HG03064 (cell line): ENCODE results near the gene KREMEN1.
"Not testable (repeated sequence)": the region's sequence is repeated elsewhere in the genome, so short reads cannot be mapped to it uniquely, and the experiment has no call there.

Source experiments
- ATAC-seq: cut with Tn5 transposase; IDR thresholded peaks from one replicate; pipeline ENCODE4 v1.9.1; 2021; ENCODE audit warnings: low read depth; ENCODE audit not compliant: unreplicated experiment

Gene KREMEN1, protein sequence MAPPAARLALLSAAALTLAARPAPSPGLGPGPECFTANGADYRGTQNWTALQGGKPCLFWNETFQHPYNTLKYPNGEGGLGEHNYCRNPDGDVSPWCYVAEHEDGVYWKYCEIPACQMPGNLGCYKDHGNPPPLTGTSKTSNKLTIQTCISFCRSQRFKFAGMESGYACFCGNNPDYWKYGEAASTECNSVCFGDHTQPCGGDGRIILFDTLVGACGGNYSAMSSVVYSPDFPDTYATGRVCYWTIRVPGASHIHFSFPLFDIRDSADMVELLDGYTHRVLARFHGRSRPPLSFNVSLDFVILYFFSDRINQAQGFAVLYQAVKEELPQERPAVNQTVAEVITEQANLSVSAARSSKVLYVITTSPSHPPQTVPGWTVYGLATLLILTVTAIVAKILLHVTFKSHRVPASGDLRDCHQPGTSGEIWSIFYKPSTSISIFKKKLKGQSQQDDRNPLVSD

DNA sequence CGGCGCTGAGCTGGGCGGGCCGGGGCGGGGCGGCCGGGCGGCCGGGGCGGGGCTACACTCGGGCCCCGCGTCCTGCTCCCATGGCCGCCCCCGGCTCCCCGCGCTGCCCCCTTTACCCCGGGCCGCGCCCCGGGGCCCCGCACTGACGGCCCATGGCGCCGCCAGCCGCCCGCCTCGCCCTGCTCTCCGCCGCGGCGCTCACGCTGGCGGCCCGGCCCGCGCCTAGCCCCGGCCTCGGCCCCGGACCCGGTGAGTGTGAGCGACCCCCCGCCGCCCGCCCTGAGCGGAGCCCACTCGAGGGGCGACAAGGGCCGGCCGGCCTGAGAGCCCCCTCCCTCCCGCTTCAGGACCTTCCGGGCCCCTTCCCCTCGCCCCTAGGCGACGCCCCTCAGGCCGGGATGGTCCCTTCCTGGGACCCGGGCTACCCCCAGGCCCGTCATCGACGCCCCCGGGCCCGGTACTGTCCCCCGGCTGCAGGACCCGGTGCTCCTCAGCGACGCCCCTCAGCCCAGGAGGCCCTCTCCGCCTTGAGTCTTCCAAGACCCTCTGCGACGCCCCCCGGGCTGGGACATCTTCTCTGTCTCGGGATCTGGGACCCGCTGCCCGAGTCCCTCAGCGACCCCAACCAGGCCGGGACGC is at the start of gene KREMEN1:
Gene KREMEN1, plus strand, starts transcription at position 57 of the 639 bp plus-strand sequence. Its CDS starts 96 bp downstream, at position 153.
- no peak for ATAC-seq

DNA sequence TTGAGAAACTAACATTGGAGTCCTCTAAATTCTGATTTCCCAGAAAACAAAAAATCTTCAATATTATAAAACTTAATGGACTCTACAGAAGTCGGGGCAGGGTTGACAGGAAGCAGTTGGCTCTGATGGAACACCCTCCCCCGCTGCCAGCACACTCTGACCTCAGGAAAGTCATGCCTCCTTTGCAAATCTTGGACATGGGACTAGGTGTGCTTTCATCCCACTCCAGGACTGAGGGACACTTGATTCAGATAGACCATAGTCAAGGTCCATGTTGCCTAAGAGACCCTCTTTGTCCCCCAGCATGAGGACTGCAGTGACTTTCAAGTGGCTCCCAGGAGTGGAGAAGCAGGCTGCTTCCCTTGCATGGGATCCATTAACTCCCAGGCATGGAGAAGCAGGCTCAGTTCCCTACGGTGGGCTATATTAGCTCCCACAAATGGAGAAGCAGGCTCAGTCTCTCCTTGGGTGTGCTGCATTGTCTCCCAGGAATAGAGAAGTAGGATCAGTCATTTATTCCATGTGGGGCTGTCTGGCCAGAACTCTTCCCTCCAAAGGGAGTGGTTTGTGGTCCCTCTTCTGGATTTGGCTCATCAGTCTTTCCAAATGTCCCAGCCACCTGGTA is 49.6 kb upstream of the KREMEN1 start:
- no peak for ATAC-seq

DNA sequence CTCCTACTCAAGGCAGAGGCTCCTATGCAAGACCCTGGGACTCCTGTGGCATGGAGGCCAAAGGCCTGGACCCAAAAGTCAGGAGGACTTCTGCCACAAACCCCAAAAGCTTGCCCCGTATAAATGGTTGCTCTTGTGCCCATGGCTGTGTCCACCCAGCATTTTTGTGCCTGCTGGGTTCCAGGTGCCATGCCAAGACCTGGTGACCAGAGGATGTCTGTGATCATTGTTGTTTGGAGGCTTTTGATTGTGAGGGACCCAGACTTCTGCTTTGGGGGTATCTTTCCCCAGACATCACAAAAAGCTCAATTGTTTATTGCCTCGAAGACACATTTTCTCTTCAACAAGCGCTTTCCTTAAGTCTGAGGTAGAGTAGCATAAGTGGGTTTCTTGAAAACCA is 46.3 kb upstream of the KREMEN1 start:
- ATAC-seq = no peak

DNA sequence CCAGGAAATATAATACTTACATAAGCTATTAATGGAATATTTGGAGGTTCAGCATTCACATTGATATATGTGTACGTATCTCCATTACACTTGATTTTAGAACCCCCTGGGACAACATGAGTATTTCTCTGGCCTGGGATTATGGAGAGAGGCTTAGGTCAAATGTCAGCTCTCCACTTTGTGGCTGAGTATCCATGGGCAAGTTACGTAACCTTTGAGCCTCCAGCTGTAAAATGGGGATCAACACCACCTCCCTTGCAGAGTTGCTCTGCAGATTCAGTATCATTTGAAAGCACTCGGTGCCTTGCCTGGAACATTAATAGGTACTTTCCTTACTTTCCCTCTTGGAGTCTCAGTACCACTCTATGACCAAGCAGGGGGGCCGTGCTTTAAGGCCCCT is 44.4 kb upstream of the KREMEN1 start:
- no peak for ATAC-seq

DNA sequence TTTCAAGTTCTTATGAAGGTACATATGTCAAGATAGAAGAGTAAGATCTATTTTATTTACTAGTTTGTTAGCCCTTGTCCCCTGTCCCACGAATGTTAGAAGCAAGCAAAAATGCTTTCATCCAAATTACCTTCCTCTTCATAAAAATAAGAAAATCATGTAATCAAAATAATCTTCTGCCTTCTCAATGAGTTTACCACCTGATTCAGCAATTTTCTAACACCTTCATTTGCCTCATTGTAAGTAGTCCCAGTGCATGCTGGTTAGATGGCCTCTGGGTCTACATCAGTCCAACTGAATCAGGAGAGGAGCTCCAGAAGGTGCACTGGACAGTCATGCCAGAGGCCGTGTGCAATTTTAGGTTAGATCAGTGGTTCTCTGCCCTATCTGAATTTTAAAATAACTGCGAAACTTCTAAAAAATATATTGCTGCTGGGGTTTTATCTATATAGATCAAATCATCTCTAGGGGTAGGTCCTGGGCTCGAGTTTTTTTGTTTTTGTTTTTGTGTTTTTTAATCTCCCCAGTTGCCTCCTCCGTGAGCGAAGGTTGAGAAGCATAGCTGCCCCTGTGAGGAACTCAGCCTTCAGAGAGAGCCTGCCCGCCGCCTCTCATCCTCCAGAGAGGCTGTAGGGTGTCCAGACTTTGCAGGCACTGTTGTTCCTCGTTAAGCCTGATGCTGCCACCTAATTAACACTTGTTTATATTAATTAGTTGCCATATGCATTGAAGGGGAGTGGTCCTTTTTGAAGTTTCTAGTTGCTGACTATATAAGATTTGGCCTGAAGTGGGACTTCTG is 43.4 kb upstream of the KREMEN1 start:
- ATAC-seq = no peak

DNA sequence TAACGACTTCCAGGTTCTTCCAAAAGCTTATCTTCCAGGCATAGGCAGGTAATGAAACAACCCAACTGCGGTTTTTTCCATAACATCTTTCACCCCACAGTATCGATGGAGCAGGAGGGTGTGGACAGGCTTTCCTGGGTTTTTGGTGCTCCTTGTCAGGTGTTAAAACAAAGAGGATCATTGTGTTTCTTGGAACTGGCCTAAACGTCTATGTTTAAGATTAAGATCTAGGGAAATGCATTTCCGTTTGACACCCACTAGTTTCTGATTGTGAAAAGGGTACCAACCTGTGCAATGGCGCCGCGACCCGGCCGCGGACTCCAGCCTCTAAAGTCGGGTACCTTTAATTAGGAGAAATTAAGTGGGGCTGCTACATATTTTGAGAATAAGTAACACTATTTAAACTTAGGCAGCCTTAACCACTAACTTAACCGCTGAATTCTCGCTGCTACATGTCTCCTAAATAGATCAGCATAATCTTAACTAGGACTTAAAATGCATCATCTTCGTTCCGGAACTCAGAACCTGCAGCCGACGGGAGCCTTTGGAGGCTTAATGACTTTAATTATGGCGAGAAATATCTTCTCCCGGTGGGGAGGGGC is 42.7 kb upstream of the KREMEN1 start:
- no peak for ATAC-seq

DNA sequence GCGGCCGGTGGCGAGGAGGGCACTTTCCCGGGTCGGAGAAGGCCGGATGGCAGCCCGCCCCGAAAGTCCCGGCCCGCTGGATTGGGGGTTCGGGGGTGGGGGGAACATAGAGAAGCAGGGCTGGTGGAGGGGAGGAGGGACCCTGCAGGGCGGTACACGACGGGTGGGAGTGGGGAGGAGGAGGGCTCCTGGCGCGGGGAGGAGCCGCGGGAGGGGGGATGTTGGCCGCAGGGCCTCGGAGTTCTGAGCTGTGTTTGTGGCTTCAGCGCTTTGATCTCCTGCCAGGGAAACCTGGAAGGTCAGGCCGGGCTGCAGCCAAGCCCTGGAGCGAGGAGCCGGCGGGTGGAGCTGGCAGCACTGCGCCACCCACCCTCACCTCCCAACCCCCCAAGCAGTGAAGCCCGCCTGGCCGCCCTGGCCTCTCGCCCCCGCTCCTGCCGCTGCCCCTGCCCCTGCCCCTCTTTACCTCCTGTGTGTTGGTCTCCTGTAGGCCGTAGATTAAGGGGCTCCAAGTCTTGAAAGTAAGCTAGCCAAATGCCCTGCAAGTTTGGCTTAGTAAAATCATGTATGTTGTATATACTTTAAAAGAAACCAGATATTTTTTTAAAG is 42.1 kb upstream of the KREMEN1 start:
- ATAC-seq = no peak

DNA sequence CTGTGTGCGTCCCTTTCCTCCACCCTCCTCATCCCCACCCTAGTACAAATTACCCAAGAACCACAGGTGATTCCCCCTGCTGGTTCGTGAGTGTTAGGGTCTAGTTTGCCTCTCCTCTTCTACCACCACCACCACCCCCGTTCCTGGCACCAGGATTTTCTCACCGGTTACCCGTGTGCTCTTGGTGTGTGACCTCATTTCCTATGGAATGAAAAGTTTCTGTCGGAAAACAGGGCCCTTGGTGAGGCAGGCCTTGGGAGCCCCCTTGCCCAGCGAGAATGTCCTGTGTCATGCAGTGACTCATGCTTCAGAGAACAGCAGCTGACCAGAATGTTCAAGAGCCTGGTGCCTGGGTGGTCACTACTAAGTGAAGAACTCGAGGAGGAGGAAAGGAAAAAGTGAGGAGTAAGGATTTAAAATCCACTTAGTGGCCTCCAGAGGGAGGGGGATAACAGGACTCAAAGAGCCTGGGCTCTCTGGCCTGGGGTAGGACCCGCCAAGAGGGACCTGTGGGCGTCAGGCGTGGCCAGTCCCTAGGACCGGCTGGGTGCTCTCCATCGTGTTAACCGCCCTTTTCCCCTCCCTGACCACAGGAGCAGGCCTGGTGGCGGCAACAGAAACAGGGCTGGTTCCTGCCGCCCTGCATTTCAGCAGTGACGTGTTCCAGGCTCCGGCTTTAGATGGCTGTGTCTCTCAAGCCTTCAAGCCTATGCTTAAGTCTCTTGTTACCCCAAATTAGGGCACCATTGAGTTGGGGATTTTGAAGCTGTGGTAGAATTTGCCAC is 41.4 kb upstream of the KREMEN1 start:
- no peak for ATAC-seq

DNA sequence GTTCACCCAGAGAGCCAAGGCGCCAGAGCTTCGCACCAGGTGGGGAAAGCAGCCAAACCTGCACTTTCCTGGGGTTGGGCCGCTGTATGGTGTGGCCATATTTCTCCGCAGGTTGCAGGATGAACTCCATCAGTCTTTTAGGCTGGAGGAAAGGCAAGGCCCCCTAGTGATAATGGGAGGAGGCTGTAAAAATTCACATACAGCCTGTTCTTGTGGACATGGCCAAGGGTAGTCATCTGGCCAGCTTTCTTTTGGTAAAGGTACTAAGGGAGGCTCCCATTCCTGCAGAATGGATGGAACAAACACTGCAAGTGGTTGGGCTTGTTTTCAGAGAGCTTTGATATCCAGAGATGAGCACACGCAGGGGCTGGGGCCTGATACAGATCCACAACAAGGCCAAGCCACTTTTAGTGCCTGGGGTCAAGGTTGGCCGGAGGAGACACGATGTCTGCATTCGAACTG is 40.8 kb upstream of the KREMEN1 start:
- no peak for ATAC-seq

DNA sequence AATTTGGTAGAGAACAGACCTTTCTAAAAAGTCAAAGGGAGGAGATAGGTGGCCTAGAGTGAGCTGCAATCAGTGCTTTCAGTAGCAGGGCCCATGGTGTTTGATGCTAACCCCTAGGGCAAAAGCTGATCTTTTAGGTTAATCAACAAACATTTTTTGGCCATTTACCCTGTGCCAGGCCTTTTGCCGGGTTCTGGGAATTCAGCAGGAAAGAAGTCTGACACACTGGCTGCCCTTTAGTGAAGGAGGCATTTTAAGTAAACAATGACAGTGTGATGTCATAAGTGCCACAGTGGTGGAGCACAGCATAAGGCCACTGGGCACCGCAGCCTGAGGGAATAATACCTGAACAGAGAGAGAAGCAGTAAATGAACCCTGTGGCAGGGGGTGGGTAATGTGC is 40.3 kb upstream of the KREMEN1 start:
- ATAC-seq = no peak

DNA sequence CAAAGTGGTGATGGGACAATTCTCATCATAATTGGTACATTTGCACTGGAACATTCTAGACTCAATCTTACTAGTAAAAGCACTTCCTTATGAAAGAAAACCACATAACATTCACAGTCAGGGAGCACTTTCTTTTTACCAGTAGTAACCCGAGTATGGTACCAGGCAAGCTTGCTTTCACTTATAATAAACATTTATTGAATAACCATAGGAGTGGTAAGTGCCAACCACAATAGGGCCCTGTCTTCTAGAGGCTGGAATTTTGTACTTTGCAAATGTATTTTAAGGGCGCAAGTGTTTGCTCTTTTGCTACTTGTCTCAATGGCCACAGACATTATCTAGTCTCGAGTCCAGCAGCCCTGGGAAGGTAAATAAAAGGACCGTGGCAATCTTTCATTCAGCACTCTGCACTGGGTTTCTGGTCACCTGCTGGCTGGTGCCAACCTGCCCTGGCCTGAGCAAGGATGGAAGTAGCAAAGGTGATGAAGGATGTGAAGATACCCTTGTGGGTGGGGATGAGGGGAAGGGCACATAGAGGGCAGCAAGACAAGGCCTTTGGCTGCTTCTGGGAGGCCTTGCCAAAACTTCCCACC is 35.4 kb upstream of the KREMEN1 start:
- no peak for ATAC-seq

DNA sequence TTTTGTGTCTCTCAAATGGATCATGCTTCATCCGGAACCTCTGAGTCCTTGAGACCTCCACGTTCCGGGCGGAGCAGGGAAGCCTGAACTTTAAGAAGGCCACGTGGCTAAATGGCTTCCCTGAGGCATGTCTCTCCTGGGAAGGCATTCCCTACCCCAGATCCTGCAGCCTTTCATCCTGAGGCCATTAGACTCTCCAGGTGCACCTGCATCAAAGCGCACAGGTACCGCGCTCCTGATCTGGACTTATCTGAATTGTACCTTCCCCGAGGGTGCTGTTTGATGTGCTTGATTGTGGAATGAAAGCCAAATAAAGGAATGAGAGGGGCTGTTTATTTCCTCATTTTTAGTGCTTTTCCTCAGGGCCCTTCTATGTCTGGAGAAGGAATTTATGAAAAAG is 33.7 kb upstream of the KREMEN1 start:
- ATAC-seq = no peak

DNA sequence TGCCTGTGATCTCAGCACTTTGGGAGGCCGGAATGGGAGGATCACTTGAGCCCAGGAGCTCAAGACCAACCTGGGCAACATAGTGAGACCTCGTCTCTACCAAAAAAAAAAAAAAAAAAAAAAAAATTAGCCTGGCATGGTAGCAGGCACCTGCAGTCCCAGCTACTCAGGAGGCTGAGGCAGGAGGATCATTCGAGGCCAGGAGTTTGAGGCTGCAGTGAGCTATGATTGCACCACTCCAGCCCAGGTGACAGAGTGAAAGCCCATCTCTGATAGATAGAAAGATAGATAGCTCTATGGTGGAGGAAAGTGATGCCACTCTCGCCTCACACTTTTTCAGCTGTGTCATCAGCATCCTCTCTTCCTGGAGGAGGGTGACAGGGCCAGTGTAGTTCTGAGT is 33.2 kb upstream of the KREMEN1 start:
- ATAC-seq = not testable (repeated sequence)

DNA sequence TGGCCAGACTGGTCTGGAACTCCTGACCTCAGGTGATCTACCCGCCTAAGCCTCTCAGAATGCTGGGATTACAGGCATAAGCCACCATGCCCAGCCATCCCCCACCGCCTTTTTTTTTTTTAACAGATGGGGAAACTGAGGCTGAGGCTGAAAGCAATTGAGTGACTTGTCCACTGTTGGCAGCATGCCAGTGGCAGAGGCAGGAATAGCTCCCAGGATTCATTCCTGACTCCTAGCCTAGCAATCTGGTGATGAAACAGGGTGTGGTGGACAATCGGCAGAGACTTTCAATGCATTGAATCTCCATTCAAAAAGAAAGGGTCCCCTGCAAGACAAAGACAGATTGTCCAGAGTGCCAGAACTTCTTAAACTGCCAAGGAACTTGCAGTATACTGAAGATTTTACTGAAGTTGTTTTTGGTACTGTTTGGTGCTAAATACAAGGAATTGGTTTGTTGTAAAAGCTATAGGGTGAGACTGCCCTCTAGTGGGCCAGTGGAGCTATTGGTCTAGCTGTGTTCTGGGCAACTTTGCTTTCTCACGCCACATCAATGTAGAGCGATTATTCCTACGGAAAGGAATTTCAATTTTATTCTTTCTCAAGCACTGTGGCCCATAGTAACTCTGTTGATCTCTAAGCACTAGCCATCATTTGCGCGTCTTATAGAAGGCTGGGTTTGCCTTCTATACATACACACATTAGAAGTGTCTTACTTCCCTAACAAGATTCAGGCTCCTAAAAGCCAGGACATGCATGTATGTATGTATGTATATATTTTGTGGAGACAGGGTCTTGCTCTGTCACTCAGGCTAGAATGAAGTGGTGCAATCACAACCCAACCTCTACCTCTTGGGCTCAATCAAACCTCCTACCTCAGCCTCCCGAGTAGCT is 32.2 kb upstream of the KREMEN1 start:
- ATAC-seq = no peak

DNA sequence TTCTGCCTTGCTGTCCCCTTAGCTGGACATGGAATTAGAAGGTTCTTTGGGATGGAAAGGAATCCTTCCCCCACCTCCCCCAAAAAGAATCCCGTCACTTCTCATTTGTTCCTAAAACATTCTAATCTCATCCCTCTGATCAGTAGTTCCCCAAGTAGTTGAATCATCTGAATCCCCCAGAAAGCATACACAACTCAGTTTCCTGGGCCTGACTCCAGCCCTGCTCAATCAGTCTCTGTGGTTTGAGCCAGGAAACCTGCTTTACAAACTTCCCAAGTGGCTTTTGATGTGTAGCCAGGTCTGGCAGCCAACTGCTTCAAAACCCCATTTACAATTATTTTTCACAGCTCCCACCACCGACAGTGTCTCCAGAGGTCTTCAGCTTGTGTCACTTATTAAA is 31.4 kb upstream of the KREMEN1 start:
- no peak for ATAC-seq

DNA sequence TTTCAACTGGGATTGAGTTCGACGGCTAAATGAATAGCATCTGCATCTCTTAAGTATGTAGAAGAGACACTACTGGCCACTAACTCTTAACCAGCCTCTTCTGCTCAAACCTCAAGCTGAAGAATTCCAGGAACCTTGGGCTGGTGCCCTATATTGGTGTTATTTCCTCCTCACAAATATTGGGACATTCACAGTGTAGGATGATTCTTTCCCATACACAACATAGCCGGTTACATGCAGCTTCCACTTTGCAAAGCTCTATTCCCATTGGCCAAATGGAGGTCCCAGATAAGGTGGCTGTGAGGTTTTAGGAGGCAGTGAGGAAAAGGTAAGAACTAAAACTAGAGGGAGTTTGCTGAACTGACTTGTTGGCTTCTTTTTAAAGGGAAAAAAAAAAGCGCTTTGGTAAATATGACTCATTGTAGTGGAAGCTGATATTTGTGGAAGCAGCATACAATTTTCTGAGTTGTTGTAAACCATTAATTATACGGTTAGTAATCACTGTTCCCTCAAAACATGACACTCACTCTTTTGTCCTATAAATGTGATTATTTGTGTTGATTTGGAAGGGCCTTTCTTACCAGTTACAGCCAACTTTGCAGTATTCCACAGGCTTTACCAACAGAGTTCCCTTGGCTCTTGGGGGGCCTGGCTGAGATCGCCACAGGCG is 28.8 kb upstream of the KREMEN1 start:
- no peak for ATAC-seq

DNA sequence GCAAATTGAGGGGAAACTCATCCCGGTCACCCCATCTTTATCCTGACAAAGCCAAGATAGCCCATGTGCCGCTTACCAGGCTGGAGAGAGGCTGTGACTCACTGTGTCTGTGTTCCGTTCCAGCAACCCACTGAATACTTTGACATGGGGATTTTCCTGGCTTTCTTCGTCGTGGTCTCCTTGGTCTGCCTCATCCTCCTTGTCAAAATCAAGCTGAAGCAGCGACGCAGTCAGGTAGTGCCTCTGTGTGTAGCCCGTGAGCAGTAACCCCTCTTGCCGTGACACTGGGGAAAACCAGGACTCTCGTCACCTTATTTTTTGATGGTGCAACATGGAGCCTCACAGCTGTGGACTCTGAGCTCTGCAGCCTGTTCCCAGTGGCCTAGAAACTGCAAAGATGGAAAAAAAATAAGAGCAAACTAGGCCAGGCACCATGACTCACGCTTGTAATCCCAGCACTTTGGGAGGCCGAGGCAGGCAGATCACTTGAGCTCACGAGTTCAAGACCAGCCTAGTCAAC is 28.1 kb upstream of the KREMEN1 start:
- no peak for ATAC-seq
